D721Med (cell line): ENCODE results near the gene KCNJ10.

Source experiments
- DNase-seq: peaks from one replicate; pipeline ENCODE4 v3.0.0; 2011; ENCODE audit warnings: low spot score; ENCODE audit not compliant: insufficient read length
- FAIRE-seq: peaks from 2 replicates; lab custom pipeline; 2011; peaks lifted over from hg19 to GRCh38; lab: Jason Lieb, UNC
- CTCF ChIP-seq: IDR thresholded peaks from 2 replicates; pipeline ENCODE4 v1.5.1; 2012; ENCODE audit warnings: mild to moderate bottlenecking, control low read depth; ENCODE audit not compliant: insufficient read depth; ENCODE audit errors: missing control alignments

The KCNJ10 gene

GRCh38 chr1:160075836-160076235, 5.9 kb upstream of the KCNJ10 start:
- TF ChIP-seq CTCF: no peak

GRCh38 chr1:160074865-160075264, 4.9 kb upstream of the KCNJ10 start:
- FAIRE-seq (no peak), DNase-seq (no peak)
- TF ChIP-seq CTCF: no peak

More at GRCh38 chr1:160075836-160076235, 5.9 kb upstream of the KCNJ10 start:
- DNase-seq (no peak), FAIRE-seq (no peak)

- no peak for TF ChIP-seq CTCF
- no peak for DNase-seq
- FAIRE-seq: no peak
These were observed 1.3 kb upstream of the KCNJ10 start for GRCh38 chr1:160071289-160071688.

GRCh38 chr1:160070243-160071163, 543 bp upstream of the KCNJ10 start:
- no peak for TF ChIP-seq CTCF
- DNase-seq (peak; percentile 79), FAIRE-seq (no peak)

- DNase-seq (no peak), FAIRE-seq (no peak)
- TF ChIP-seq CTCF: no peak
These were observed 1.7 kb downstream of the KCNJ10 start for GRCh38 chr1:160068225-160068624.

DNA sequence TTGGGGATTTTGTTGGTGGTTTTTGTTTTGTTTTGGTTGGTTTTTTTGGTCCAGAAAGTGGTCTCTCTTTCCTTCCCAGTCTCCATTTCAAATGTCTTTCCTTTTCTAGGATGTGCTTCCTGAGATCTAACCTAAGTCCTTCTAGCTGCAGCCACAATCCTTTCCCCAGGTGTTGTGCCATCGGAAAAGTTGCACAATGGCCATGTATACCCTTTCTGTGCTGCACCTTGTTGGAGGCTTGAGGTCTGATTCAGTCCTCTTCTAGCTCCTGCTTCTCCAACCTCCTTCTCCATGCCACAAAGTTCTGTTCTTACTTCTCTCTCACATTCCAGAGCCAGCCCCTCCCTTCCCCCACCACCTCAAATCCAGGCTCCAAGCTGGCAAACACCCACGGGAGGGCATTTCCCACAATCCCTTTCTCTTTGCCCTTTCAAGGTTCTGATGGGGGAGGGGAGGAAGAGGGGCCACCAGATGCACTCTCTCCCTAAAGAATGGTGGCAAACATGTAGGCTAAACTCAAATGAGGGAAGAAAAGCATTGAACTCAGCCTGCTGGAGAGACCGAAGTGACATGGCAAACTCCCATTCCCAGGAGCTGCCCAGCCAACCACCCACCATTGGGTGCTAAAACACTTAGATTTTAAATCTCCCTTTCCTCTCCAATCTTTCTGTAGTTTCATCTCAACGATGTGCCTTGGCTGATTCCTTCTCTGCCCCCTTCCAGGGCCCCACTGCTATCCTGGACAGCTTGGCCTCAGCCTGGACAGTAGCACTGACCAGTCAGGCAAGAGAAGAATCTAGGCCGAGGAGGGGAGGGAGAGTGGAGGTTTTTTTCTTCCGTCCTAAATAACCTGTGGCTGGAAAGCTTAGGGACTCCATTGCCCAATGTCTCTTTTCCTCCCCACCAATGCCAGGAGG, 2.9 kb downstream of the KCNJ10 start:
- TF ChIP-seq CTCF: no peak
- FAIRE-seq: no peak
- no peak for DNase-seq
